ENCODE data around the gene LSAMP. TPM values are rescaled to one million over a fixed set of nuclear protein-coding genes. Genes with fewer than 3 reads are reported as not detected.

LSAMP gene
- polyA plus RNA-seq, 3 donors = not detected

GRCh38 chr3:115864911-115865310, 580.4 kb downstream of the LSAMP start:
- H3K27me3 Mint-ChIP-seq (ENCODE audit: low read depth in 3 of 3) = peaks cover 0 to 3% (median 1%) of the 10 kb centered on the region in 3 donors
- no peak for DNase-seq
- Histone ChIP-seq H3K9ac (ENCODE audit: insufficient read depth, low read length, poor library complexity, severe bottlenecking) (no peak overlapping the region), H3K36me3 (replicated peaks in 1 of 2; ENCODE audit: control insufficient read depth in 1 of 2, insufficient read depth in 2 of 2, low read length in 2 of 2) (no peaks in the 10 kb centered on the region), H3K9me3 (replicated peaks in 1 of 2; ENCODE audit: control insufficient read depth in 1 of 2, insufficient read depth in 1 of 2, low read length in 2 of 2) (no peaks in the 10 kb centered on the region), H3K27me3 (ENCODE audit: control insufficient read depth in 2 of 2, insufficient read depth in 2 of 2, low read length in 2 of 2) (no peaks in the 10 kb centered on the region), H2AFZ (ENCODE audit: insufficient read depth, low read depth, low read length, poor library complexity, severe bottlenecking) (no peak overlapping the region), H3K4me3 (replicated peaks in 1 of 3; ENCODE audit: low read depth in 2 of 3, low read length in 3 of 3) (no peak overlapping the region), H3K27ac (ENCODE audit: low read depth in 1 of 2, low read length in 2 of 2) (no peak overlapping the region), H4K20me1 (ENCODE audit: insufficient read depth, low read length) (no peaks in the 10 kb centered on the region), H3K4me2 (replicated peaks; ENCODE audit: extremely low read depth, low read length, poor library complexity, severe bottlenecking) (no peak overlapping the region), H3K4me1 (ENCODE audit: control insufficient read depth in 1 of 2, insufficient read depth in 2 of 2, low read length in 2 of 2) (no peaks in the 10 kb centered on the region), H3K79me2 (ENCODE audit: insufficient read depth, low read length) (no peaks in the 10 kb centered on the region)
- no peak overlapping the region for H3K4me3 Mint-ChIP-seq
- TF ChIP-seq CTCF (IDR thresholded peaks at IDR 0.05) = no peak
- H3K4me1 Mint-ChIP-seq = no peaks in the 10 kb centered on the region
- H3K27ac Mint-ChIP-seq = no peak overlapping the region
- peaks cover 0 to 6% (median 1%) of the 10 kb centered on the region in 7 donors for H3K9me3 Mint-ChIP-seq
- WGBS (ENCODE audit: insufficient coverage) = 88% methylated on average over 1 of the region's 2 CpGs
- intact Hi-C loops (cut with micrococcal nuclease) = no loop called here
- no peaks in the 10 kb centered on the region for H3K36me3 Mint-ChIP-seq

DNA sequence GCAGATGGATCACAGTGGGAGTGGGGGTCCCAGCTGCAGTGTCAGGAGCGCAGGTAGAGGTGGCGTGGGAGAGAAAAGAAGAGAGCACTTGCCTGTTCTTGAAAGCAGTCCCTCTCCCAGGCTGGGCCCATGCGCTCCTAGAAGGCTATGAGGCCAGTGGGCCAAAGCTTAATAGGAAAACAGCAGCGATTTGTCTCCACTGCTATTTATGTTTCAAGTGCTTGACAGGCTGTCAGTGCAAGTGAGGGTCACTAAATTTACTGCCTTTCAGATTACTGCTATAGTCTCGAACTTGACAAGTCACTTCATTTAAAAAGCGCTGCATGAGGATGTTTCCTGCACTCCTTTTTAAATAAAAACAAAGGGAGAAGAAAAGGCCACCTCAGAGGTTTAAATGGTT, 582.4 kb downstream of the LSAMP start:
- Mint-ChIP-seq H3K4me1 (no peaks in the 10 kb centered on the region), H3K27ac (no peak overlapping the region), H3K36me3 (no peaks in the 10 kb centered on the region), H3K4me3 (no peak overlapping the region), H3K27me3 (ENCODE audit: low read depth in 3 of 3) (peaks cover 3 to 5% (median 5%) of the 10 kb centered on the region in 3 donors), H3K9me3 (peaks cover 0 to 5% (median 1%) of the 10 kb centered on the region in 7 donors)
- TF ChIP-seq CTCF (IDR thresholded peaks at IDR 0.05) = no peak
- Histone ChIP-seq H3K4me2 (replicated peaks; ENCODE audit: extremely low read depth, low read length, poor library complexity, severe bottlenecking) (no peak overlapping the region), H3K4me3 (replicated peaks in 1 of 3; ENCODE audit: low read depth in 2 of 3, low read length in 3 of 3) (no peak overlapping the region), H3K9me3 (replicated peaks in 1 of 2; ENCODE audit: control insufficient read depth in 1 of 2, insufficient read depth in 1 of 2, low read length in 2 of 2) (no peaks in the 10 kb centered on the region), H3K27ac (ENCODE audit: low read depth in 1 of 2, low read length in 2 of 2) (no peak overlapping the region), H3K4me1 (ENCODE audit: control insufficient read depth in 1 of 2, insufficient read depth in 2 of 2, low read length in 2 of 2) (no peaks in the 10 kb centered on the region), H3K27me3 (ENCODE audit: control insufficient read depth in 2 of 2, insufficient read depth in 2 of 2, low read length in 2 of 2) (no peaks in the 10 kb centered on the region), H3K79me2 (ENCODE audit: insufficient read depth, low read length) (no peaks in the 10 kb centered on the region), H3K36me3 (replicated peaks in 1 of 2; ENCODE audit: control insufficient read depth in 1 of 2, insufficient read depth in 2 of 2, low read length in 2 of 2) (no peaks in the 10 kb centered on the region), H4K20me1 (ENCODE audit: insufficient read depth, low read length) (no peaks in the 10 kb centered on the region), H2AFZ (ENCODE audit: insufficient read depth, low read depth, low read length, poor library complexity, severe bottlenecking) (no peak overlapping the region), H3K9ac (ENCODE audit: insufficient read depth, low read length, poor library complexity, severe bottlenecking) (no peak overlapping the region)
- intact Hi-C loops (cut with micrococcal nuclease) = no loop called here
- no peak for DNase-seq
- 71% methylated on average over 4 of the region's 6 CpGs for WGBS (ENCODE audit: insufficient coverage)
